GM10248 (cell line): ENCODE data around the gene RWDD3.

Experiments
- CTCF ChIA-PET: fragments of 300-600 bp; sonication (Branson Sonifier 250); formaldehyde crosslinking; extraction: SDS; loops from one replicate; lab custom pipeline; 2021; ENCODE audit warnings: antibody characterized with exemption; lab: Yijun Ruan, JAX
- POLR2A ChIA-PET: fragments of 350-650 bp; sonication (Branson Sonifier 250); formaldehyde crosslinking; extraction: SDS; loops from one replicate; lab custom pipeline; 2020; ENCODE audit warnings: antibody characterized with exemption; lab: Yijun Ruan, JAX
- DNase-seq: peaks from one replicate; pipeline ENCODE4 v3.0.0; 2012; ENCODE audit errors: extremely low spot score
- CTCF ChIP-seq: IDR thresholded peaks from 2 replicates; pipeline ENCODE4 v1.5.1; 2012; ENCODE audit warnings: mild to moderate bottlenecking, low read depth; ENCODE audit errors: extremely low read depth, missing control alignments, control extremely low read depth

Gene RWDD3

GRCh38 chr1:95201905-95202304, 32.1 kb upstream of the RWDD3 start:
- TF ChIP-seq CTCF, result no peak
- no peak for DNase-seq
- ChIA-PET CTCF (no interaction called here), POLR2A (no interaction called here)

DNA sequence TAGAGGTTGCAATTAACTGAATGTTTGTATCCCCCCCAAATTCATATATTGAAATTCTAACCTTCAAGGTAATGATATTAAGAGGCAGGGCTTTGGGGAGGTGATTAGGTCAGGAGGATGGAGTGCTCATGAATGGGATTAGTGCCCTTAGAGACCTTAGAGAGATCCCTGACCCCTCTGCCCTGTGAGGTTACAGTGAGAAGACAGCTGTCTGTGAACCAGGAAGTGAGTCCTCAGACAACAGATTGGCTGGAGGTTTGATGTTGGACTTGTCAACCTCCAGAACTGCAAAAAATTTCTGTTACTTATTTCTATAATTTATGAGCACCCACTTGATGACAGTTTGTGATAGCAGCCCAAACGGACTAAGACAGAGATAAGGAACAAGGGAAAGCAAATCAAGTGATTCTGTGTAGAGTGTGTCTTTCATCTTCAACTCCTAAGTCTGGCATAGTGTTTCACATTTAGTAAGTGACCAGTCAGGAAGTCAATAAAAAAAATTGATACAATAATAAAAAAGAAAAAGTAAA, 30.0 kb upstream of the RWDD3 start:
- CTCF ChIA-PET, result no interaction called here
- POLR2A ChIA-PET, result no interaction called here
- no peak for DNase-seq
- no peak for TF ChIP-seq CTCF

DNA sequence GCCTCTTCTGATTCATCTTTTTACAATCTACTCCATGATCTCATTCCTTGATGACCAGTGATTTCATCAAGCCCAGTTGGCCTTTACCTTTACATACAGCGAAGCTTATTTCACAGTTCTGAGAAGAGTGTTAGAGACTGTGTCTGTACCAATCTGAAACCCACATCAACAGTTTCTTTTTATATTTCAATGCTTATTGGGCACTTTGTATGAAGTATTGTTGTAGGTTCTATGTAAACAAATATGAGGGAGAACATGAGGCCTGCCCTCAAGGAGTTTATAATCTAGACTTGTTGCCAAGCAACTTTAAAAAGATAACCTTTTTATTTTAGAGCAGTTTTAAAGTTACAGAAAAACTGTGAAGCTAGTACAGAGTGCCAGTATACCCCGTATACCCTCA, 27.5 kb upstream of the RWDD3 start:
- ChIA-PET POLR2A (no interaction called here), CTCF (interaction anchor here (1.0 to 1.4 kb wide), 3 partner anchors 9 to 122 kb away, joined by 3 to 4 read pairs (median 4); partner anchors contain the start of gene RWDD3)
- no peak for TF ChIP-seq CTCF
- no peak for DNase-seq

DNA sequence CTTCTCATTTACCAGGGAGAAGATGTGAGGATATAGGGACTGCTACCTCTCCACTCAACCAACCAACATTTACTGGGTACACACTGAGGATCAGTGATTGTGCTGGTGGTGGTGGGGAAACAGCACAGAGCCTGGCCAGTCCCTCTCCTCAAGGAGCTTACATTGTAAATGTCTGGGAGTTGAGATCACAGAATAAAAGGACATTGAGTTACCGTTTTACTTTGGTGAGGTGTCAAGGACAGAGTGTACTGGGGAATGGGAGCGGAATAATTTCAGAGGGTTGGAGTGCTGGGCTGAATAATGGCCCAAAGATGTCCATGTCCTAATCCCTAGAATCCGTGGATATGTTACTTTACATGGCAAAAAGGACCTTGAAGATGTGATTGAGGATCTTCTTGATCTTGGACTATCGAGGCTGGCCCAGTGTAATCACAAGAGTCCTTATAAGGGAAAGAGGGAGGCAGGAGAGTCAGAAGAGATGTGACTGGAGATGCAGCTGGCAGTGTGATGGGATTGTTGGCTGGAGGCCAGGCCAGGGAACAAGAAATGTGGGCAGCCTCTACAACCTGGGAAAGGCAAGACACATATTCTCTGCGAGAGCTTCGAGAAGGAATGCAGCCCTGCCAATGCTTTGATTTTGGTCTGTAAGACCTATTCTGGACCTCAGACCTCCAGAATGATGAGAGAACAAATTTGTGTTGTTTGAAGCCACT, 26.6 kb upstream of the RWDD3 start:
- no peak for TF ChIP-seq CTCF
- DNase-seq, result no peak
- ChIA-PET CTCF (interaction anchor here (1.0 to 1.4 kb wide), 3 partner anchors 9 to 123 kb away, joined by 3 to 4 read pairs (median 4); partner anchors contain the start of gene RWDD3), POLR2A (no interaction called here)

- no peak for TF ChIP-seq CTCF
- no peak for DNase-seq
- POLR2A ChIA-PET, result no interaction called here
- CTCF ChIA-PET, result interaction anchor here (1.4 to 1.8 kb wide), 2 partner anchors 12 to 13 kb away, joined by 4 to 9 read pairs; no protein-coding TSS in a partner anchor
Measured at GRCh38 chr1:95208876-95209275, 25.1 kb upstream of the RWDD3 start.

GRCh38 chr1:95209291-95209690, 24.7 kb upstream of the RWDD3 start:
- ChIA-PET CTCF (interaction anchor here (0.6 to 1.8 kb wide), 3 partner anchors 8 to 13 kb away, joined by 3 to 9 read pairs (median 4); no protein-coding TSS in a partner anchor), POLR2A (no interaction called here)
- no peak for TF ChIP-seq CTCF
- DNase-seq, result no peak
